BLaER1 (cell line): ENCODE results near the gene RSBN1.
"Not testable (repeated sequence)": the region's sequence is repeated elsewhere in the genome, so short reads cannot be mapped to it uniquely, and the experiment has no call there.

Experiments used
- H3K27ac ChIP-seq: shearing (Covaris generic); formaldehyde crosslinking; 2 replicates; pipeline ENCODE4 v1.8.1; 2022
- H3K27me3 ChIP-seq: shearing (Covaris generic); formaldehyde crosslinking; 2 replicates; pipeline ENCODE4 v1.8.1; 2022
- H3K36me3 ChIP-seq: shearing (Covaris generic); formaldehyde crosslinking; 2 replicates; pipeline ENCODE4 v1.8.1; 2022
- H3K4me1 ChIP-seq: shearing (Covaris generic); formaldehyde crosslinking; 2 replicates; pipeline ENCODE4 v1.8.1; 2022
- H3K4me2 ChIP-seq: shearing (Covaris generic); formaldehyde crosslinking; 2 replicates; pipeline ENCODE4 v1.8.1; 2022
- H3K4me3 ChIP-seq: shearing (Covaris generic); formaldehyde crosslinking; 2 replicates; pipeline ENCODE4 v1.8.1; 2022
- H3K9ac ChIP-seq: shearing (Covaris generic); formaldehyde crosslinking; 2 replicates; pipeline ENCODE4 v1.8.1; 2022
- H3K9me3 ChIP-seq: shearing (Covaris generic); formaldehyde crosslinking; 2 replicates; pipeline ENCODE4 v1.8.1; 2022
- H4K20me1 ChIP-seq: shearing (Covaris generic); formaldehyde crosslinking; 2 replicates; pipeline ENCODE4 v1.8.1; 2022
- Cebpa-rat ChIP-seq: shearing (Covaris generic); IDR thresholded peaks from 2 replicates; pipeline ENCODE4 v1.8.1; 2022

The RSBN1 gene

DNA sequence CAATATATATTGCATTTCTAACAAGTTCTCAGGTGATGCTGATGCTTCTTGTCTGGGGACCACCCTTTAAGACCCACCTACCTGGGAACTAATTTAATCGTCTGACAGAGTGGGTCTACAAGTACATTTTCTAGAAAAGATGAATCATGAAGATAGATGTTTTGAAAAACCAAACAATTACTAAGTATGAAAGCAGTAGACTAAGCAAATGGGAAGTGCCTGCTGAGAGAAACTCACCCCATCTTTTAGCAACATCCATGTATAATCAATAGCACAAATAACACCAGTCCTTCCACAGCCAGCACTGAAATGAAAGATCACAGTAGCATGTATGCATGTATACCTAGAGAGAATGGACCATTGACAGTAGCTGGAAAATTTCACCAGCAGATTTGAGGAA, 42.0 kb upstream of the RSBN1 start:
- Histone ChIP-seq H3K9ac (no peak overlapping the region), H3K4me3 (no peak overlapping the region), H3K27me3 (no peaks in the 10 kb centered on the region), H3K4me2 (no peak overlapping the region), H3K36me3 (no peaks in the 10 kb centered on the region), H3K27ac (no peak overlapping the region), H4K20me1 (no peaks in the 10 kb centered on the region), H3K9me3 (no peaks in the 10 kb centered on the region), H3K4me1 (peaks cover 15% of the 10 kb centered on the region)
- no peak for TF ChIP-seq Cebpa-rat

GRCh38 chr1:113852694-113853093, 40.4 kb upstream of the RSBN1 start:
- not testable (repeated sequence) for H3K27ac ChIP-seq, H3K27me3 ChIP-seq, H3K4me3 ChIP-seq, H3K9ac ChIP-seq, H3K36me3 ChIP-seq, H3K4me1 ChIP-seq, H3K9me3 ChIP-seq, H3K4me2 ChIP-seq, H4K20me1 ChIP-seq

DNA sequence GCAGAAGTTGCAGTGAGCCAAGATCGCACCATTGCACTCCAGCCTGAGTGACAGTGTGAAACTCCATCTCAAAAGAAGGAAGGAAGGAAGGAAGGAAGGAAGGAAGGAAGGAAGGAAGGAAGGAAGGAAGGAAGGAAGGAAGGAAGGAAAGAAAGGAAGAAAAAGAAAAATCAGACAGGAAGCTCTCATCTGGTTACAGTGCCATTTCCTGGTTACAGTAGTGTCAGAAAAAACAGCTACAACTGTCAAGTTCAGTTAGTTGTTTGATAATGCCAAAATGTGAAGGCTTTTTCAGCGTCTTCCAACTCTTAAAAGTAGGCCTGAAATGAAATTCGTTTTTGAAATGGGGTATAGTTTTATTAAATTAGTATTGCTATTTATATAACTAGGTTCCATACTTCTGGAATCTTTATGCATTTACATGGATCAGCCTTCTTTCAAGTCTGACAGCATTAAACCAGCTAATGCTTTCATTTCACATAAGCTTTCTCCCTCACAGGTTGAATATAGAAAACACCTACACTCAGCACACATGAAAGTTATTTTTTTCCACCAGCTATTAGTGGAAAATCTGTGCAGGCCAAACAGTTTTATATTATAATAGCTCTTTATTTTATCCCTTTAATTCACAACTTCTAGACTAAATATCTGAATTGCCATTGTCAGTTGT, 38.0 kb upstream of the RSBN1 start:
- Histone ChIP-seq H3K4me2 (no peak overlapping the region), H3K9ac (no peak overlapping the region), H3K9me3 (peaks cover 13% of the 10 kb centered on the region; the same call in 1 of the 2 replicates), H3K27ac (peak overlapping the region; percentile 9; the same call in 1 of the 2 replicates), H3K27me3 (no peaks in the 10 kb centered on the region), H3K36me3 (no peaks in the 10 kb centered on the region), H3K4me1 (peaks cover 9% of the 10 kb centered on the region), H4K20me1 (no peaks in the 10 kb centered on the region), H3K4me3 (no peak overlapping the region)
- no peak for TF ChIP-seq Cebpa-rat

GRCh38 chr1:113849072-113849471, 36.8 kb upstream of the RSBN1 start:
- no peak for TF ChIP-seq Cebpa-rat

DNA sequence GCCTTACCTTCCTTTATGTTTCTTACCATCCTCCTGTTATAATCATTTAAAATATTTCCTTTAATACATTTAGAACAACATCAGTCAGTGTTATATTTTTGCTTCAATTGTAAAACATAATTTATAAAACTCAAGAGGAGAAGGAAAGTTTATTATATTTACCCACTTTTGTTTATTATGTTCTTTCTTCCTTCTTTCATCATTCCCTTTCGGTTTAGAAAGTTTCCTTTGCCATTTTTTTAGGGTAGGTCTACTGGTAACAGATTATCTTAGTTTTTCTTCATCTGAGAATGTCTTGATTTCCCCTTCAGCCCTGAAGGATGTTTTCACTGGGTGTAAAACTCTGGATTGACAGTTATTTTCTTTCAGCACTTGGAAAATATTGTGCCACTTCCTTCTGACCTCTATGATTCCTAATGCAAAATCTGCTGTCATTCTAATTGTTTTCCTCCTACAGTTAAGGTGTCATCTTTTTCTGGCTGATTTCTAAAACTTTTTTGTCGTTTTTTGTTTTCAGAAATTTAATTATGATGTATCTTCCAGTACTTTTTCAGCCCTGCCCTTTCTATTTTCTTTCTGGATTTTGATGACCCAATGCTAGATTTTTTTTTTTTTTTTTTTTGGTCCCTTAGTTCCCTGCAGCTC, 34.2 kb upstream of the RSBN1 start:
- 0 out of 2 replicates have a peak, but pooled peaks cover 6% of the 10 kb centered on the region for H3K36me3 ChIP-seq
- H3K9me3 ChIP-seq = peaks cover 20% of the 10 kb centered on the region
- H3K27me3 ChIP-seq = no peaks in the 10 kb centered on the region
- no peak for TF ChIP-seq Cebpa-rat
- H4K20me1 ChIP-seq = no peaks in the 10 kb centered on the region
- H3K4me3 ChIP-seq = no peak overlapping the region
- H3K27ac ChIP-seq = no peak overlapping the region
- peaks cover 9% of the 10 kb centered on the region for H3K4me1 ChIP-seq
- H3K4me2 ChIP-seq = no peak overlapping the region
- H3K9ac ChIP-seq = no peak overlapping the region

More at GRCh38 chr1:113849072-113849471, 36.8 kb upstream of the RSBN1 start:
- Histone ChIP-seq H3K4me1 (peaks cover 9% of the 10 kb centered on the region), H3K4me2 (no peak overlapping the region), H3K9ac (no peak overlapping the region), H3K27me3 (no peaks in the 10 kb centered on the region), H3K9me3 (peaks cover 13% of the 10 kb centered on the region; the same call in 1 of the 2 replicates), H3K27ac (no peak overlapping the region), H3K36me3 (no peaks in the 10 kb centered on the region), H4K20me1 (no peaks in the 10 kb centered on the region), H3K4me3 (no peak overlapping the region)

GRCh38 chr1:113836534-113836933, 24.3 kb upstream of the RSBN1 start:
- TF ChIP-seq Cebpa-rat = no peak
- H4K20me1 ChIP-seq = no peaks in the 10 kb centered on the region
- no peak overlapping the region for H3K9ac ChIP-seq
- no peak overlapping the region for H3K4me3 ChIP-seq
- H3K4me2 ChIP-seq = no peak overlapping the region
- H3K36me3 ChIP-seq = 0 out of 2 replicates have a peak, but pooled peaks cover under 1% of the 10 kb centered on the region
- H3K9me3 ChIP-seq = 0 out of 2 replicates have a peak, but pooled peaks cover 1% of the 10 kb centered on the region
- no peak overlapping the region for H3K27ac ChIP-seq
- no peaks in the 10 kb centered on the region for H3K27me3 ChIP-seq
- H3K4me1 ChIP-seq = no peaks in the 10 kb centered on the region

DNA sequence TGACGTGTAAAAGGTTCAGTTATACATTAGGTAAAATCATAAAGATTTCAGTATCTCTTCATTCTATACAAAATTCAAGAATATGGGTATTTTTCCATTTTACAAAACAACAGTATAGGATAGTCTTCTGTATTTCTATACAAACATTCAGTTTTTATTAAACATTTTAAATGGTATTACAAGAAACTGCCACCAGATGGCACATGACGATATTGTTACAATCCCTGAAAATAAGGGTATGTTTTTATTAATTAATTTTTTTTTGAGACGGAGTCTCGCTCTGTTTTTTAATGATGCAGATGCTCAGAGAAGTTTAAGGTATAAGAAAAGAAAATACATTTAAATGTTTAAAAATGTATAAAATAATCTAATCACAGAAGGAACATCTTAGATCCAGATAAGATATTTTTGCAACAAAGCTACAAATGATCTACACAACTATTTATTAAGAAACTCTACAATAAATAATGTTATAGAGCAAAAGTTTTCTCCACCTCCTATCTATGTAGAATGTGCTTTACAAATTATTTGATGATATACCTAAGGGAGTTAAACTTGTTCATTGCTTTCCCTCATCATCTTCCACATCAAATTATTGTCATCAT, 23.5 kb upstream of the RSBN1 start:
- no peak overlapping the region for H3K9ac ChIP-seq
- H3K27ac ChIP-seq = no peak overlapping the region
- H3K4me3 ChIP-seq = no peak overlapping the region
- no peaks in the 10 kb centered on the region for H3K36me3 ChIP-seq
- no peak for TF ChIP-seq Cebpa-rat
- H3K4me2 ChIP-seq = no peak overlapping the region
- no peaks in the 10 kb centered on the region for H3K4me1 ChIP-seq
- H3K9me3 ChIP-seq = no peaks in the 10 kb centered on the region
- no peaks in the 10 kb centered on the region for H4K20me1 ChIP-seq
- no peaks in the 10 kb centered on the region for H3K27me3 ChIP-seq

DNA sequence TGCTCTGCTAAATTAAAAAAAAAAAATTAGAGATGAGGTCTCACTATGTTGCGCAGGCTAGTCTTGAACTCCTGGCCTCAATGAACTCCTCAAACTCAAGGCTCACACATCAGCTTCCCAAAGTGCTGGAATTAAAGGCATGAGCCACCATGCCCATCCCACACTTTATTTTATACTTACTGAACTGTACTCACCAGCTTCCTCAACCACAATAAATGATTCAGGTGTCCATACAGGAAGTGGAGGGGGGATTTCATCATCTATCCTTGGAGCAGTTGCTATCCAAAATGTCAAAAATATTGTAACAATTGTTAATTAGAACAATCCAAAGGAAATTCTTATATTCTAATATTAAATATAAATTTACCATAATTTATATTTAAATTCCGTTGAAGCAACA, 22.4 kb upstream of the RSBN1 start:
- no peak overlapping the region for H3K9ac ChIP-seq
- no peaks in the 10 kb centered on the region for H4K20me1 ChIP-seq
- TF ChIP-seq Cebpa-rat = no peak
- no peak overlapping the region for H3K4me3 ChIP-seq
- H3K27me3 ChIP-seq = no peaks in the 10 kb centered on the region
- no peaks in the 10 kb centered on the region for H3K9me3 ChIP-seq
- no peak overlapping the region for H3K27ac ChIP-seq
- H3K4me1 ChIP-seq = no peaks in the 10 kb centered on the region
- H3K4me2 ChIP-seq = no peak overlapping the region
- H3K36me3 ChIP-seq = no peaks in the 10 kb centered on the region

DNA sequence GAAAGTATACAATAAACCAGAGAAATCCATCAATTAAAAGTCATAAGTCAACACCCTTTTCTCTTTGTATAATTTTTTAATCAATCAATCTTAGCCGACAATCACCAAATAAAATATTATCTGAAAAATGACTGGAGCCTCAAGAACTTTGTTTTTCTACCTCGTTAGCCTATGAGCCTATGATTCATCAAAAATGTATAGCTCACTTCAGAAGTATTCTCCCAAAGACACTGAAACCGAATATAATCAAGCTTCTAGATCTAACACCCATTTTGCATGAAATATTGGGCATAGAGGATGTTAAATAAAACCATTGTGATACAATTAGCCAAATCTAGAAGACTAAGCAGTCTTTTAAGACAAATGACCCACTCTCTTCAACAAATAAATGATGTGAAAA, 17.8 kb upstream of the RSBN1 start:
- no peak for TF ChIP-seq Cebpa-rat
- Histone ChIP-seq H3K36me3 (no peaks in the 10 kb centered on the region), H3K4me2 (no peak overlapping the region), H4K20me1 (no peaks in the 10 kb centered on the region), H3K9ac (no peak overlapping the region), H3K27me3 (no peaks in the 10 kb centered on the region), H3K9me3 (no peaks in the 10 kb centered on the region), H3K27ac (no peak overlapping the region), H3K4me3 (no peak overlapping the region), H3K4me1 (no peaks in the 10 kb centered on the region)

DNA sequence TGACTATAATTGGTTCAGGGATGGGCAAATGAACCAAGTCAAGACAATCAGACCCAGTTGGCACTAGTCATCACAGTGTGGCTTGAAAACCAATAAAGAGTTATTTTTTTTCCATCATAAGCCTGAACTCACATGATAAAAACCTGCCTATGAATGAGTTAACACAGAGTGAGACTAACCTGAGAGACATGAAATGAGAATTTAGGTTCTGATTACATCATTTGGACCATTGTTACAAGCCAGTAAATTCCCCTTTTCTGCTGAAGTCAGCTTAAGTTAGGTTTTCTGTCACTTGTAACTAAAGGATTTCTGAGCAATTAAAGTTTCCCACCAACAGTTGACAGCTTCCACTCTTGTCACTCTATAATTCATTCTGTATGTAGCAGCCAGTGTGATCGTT, 9.6 kb upstream of the RSBN1 start:
- Histone ChIP-seq H3K9me3 (no peaks in the 10 kb centered on the region), H3K27me3 (no peaks in the 10 kb centered on the region), H3K36me3 (no peaks in the 10 kb centered on the region), H3K9ac (no peak overlapping the region), H3K27ac (no peak overlapping the region), H3K4me3 (no peak overlapping the region), H4K20me1 (no peaks in the 10 kb centered on the region), H3K4me1 (no peaks in the 10 kb centered on the region), H3K4me2 (no peak overlapping the region)
- no peak for TF ChIP-seq Cebpa-rat
